HepG2 (cell line): Measurements from ENCODE around the gene CLIC1. TPM values are rescaled to one million over a fixed set of nuclear protein-coding genes. Genes with fewer than 3 reads are reported as not detected.

ENCODE experiments used
- CHCHD3 ChIP-seq: sonication (generic); formaldehyde crosslinking; IDR thresholded peaks from 2 replicates; pipeline ENCODE4 v1.8.0; 2022; ENCODE audit warnings: mild to moderate bottlenecking, missing genetic modification reagents, moderate library complexity
- FOXC1 ChIP-seq: sonication (generic); formaldehyde crosslinking; IDR thresholded peaks from 2 replicates; pipeline ENCODE4 v1.8.0; 2022; ENCODE audit warnings: mild to moderate bottlenecking, missing genetic modification reagents, borderline replicate concordance
- GABPB1 ChIP-seq: IDR thresholded peaks from 2 replicates; pipeline ENCODE4 v1.6.1; 2016; ENCODE audit warnings: mild to moderate bottlenecking, missing genetic modification reagents, moderate library complexity, missing compliant biosample characterization
- HNRNPH1 ChIP-seq: fragments of 200-400 bp; formaldehyde crosslinking; optimal IDR thresholded peaks from 2 replicates; pipeline ENCODE3; 2017; ENCODE audit warnings: mild to moderate bottlenecking, low read depth, low read length
- KLF15 ChIP-seq: sonication (generic); formaldehyde crosslinking; IDR thresholded peaks from 2 replicates; pipeline ENCODE4 v1.8.1; 2023; ENCODE audit warnings: borderline replicate concordance, mild to moderate bottlenecking, inconsistent platforms, missing genetic modification reagents, mixed read lengths
- NBN ChIP-seq: fragments of 450-650 bp; conservative IDR thresholded peaks from 2 replicates; pipeline ENCODE4 v1.6.1; 2017
- PTBP1 ChIP-seq: fragments of 200-400 bp; formaldehyde crosslinking; IDR thresholded peaks from 2 replicates; pipeline ENCODE4 v1.6.1; 2018; ENCODE audit warnings: low read length, low read depth; ENCODE audit not compliant: poor library complexity, severe bottlenecking
- SMAD1 ChIP-seq: sonication (generic); formaldehyde crosslinking; IDR thresholded peaks from 2 replicates; pipeline ENCODE4 v1.4.0; 2020; ENCODE audit warnings: missing genetic modification reagents, low read depth, mild to moderate bottlenecking, borderline replicate concordance
- XRCC5 ChIP-seq: fragments of 200-400 bp; formaldehyde crosslinking; optimal IDR thresholded peaks from 2 replicates; pipeline ENCODE3; 2017; ENCODE audit warnings: mild to moderate bottlenecking, low read length
- ZFX ChIP-seq: sonication (generic); formaldehyde crosslinking; IDR thresholded peaks from 2 replicates; pipeline ENCODE4 v1.4.0; 2020; ENCODE audit warnings: mild to moderate bottlenecking, low read depth, missing genetic modification reagents, moderate library complexity
- ZNF446 ChIP-seq: sonication (generic); formaldehyde crosslinking; IDR thresholded peaks from 2 replicates; pipeline ENCODE4 v1.5.0; 2020; ENCODE audit warnings: mild to moderate bottlenecking, missing genetic modification reagents
- ZNF614 ChIP-seq: IDR thresholded peaks from 2 replicates; pipeline ENCODE4 v1.6.1; 2018; ENCODE audit warnings: missing biosample characterization, missing genetic modification reagents, inconsistent platforms, borderline replicate concordance
- ZNF737 ChIP-seq: sonication (generic); formaldehyde crosslinking; IDR thresholded peaks from 2 replicates; pipeline ENCODE4 v1.5.0; 2020; ENCODE audit warnings: missing genetic modification reagents, mild to moderate bottlenecking, borderline replicate concordance
- polyA plus RNA-seq, 8 experiments: library from polyadenylated mRNA; depleted of rRNA in 3 of 8; stranded (reverse) in 7 of 8; unstranded in 1 of 8; fragments of >200 nt; fragmentation: Illumina TruSeq in 4 of 8; extraction: Trizol in 4 of 8; gene quantifications; 2 replicates each; pipeline versions ENCODE4 v1.2.1 to v1.2.3, GENCODE V29; 2011 to 2016; ENCODE audit warnings: low read depth in 4 of 8, missing spikeins in 1 of 8, mixed read lengths in 1 of 8; ENCODE audit not compliant: insufficient read depth in 1 of 8
- total RNA-seq, 5 experiments: library from RNA; depleted of rRNA; stranded (reverse); fragments of >200 nt; fragmentation: Illumina TruSeq; extraction: Trizol; gene quantifications; 2 replicates each; pipeline ENCODE4 v1.2.3, GENCODE V29; 2016; ENCODE audit warnings: low read depth in 1 of 5
- TF ChIP-seq, protein P1 (sequence below): IDR thresholded peaks from 2 replicates; pipeline ENCODE4 v1.6.1; 2018; ENCODE audit warnings: missing genetic modification reagents
- TF ChIP-seq, protein P2 (sequence below): sonication (generic); formaldehyde crosslinking; IDR thresholded peaks from 2 replicates; pipeline ENCODE4 v1.4.0; 2020; ENCODE audit warnings: missing genetic modification reagents
- TF ChIP-seq, protein P3 (sequence below), 2 experiments: sonication (generic) in 1 of 2; formaldehyde crosslinking in 1 of 2; IDR thresholded peaks; 2 replicates each; pipeline versions ENCODE4 v1.4.0 to v1.6.1; 2018 to 2020; ENCODE audit warnings: missing genetic modification reagents in 2 of 2, borderline replicate concordance in 1 of 2, low read depth in 1 of 2, mild to moderate bottlenecking in 1 of 2, missing biosample characterization in 1 of 2
- TF ChIP-seq, protein P4 (sequence below): sonication (generic); formaldehyde crosslinking; conservative IDR thresholded peaks from 2 replicates; pipeline ENCODE4 v1.8.1; 2023; ENCODE audit warnings: missing genetic modification reagents
- TF ChIP-seq, protein P5 (sequence below): sonication (generic); formaldehyde crosslinking; IDR thresholded peaks from 2 replicates; pipeline ENCODE4 v1.4.0; 2020; ENCODE audit warnings: mild to moderate bottlenecking, missing genetic modification reagents

Gene CLIC1
- total and polyA plus RNA-seq, 2 of the 13 experiments (the other 11 are each of a cell fraction or from before 2014, with no cell fraction given), result 602 to 891 TPM

DNA sequence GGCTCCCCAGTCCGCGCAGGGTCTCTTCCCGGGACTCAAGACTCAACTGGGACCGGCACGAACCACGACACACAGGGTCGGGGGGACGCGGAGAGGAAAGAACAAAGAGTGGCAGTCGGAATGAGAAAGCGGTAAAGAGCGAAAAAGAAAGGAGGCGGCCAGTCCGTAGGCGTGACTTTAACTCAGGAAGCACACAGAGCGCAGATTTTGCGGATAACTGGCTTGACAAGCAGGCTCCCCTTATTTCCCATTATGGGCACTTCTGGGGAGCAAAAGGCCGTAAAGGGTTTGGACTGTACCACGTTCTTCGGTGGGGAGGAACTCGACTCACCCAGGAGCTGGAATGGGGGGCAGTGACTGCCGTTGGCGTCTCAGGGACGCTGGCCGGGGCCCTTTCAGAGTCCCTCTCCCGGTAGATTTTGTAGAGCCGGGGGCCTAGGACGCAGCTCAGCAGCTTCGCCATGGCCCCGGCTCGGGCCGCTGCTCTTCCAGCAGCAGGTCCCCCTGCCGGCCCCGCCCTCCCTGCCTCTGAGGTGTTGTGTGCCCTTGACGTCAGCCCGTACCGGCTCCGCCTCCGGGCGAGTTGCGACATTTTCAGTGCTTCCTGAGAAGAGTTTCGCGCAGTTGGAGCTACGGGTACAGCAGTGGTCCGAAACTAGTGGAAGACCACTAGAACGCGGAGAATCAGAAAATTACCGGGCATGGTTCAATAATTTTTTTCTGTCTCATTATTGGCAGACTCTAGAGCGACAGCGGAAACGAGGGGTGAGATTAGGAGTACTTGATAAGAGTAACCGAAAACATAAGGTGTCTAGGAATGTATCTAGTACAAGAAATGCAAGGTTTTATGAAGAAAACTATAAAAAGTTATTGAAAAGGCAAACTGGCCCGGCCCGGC is 33.3 kb downstream of the CLIC1 start, which contains the start of gene ABHD16A (continued):
- TF ChIP-seq, protein P1, sequence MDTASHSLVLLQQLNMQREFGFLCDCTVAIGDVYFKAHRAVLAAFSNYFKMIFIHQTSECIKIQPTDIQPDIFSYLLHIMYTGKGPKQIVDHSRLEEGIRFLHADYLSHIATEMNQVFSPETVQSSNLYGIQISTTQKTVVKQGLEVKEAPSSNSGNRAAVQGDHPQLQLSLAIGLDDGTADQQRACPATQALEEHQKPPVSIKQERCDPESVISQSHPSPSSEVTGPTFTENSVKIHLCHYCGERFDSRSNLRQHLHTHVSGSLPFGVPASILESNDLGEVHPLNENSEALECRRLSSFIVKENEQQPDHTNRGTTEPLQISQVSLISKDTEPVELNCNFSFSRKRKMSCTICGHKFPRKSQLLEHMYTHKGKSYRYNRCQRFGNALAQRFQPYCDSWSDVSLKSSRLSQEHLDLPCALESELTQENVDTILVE (CRISPR knock-in tag), result peak; percentile 96
- TF ChIP-seq PTBP1 (no peak), FOXC1 (0 out of 2 replicates have a peak, but pooled peaks have one; percentile 69), ZNF446 (CRISPR knock-in tag) (no peak), CHCHD3 (CRISPR knock-in tag) (no peak; the same call in 1 of the 2 replicates), ZFX (CRISPR knock-in tag) (peak; percentile 94), ZNF614 (CRISPR knock-in tag) (peak; percentile 55; the same call in 1 of the 2 replicates), SMAD1 (CRISPR knock-in tag) (peak; percentile 25; the same call in 1 of the 2 replicates), GABPB1 (CRISPR knock-in tag) (peak; percentile 87), KLF15 (CRISPR knock-in tag) (no peak), ZNF737 (CRISPR knock-in tag) (no peak; the same call in 1 of the 2 replicates), NBN (no peak), XRCC5 (peak; percentile 87), HNRNPH1 (no peak)
- TF ChIP-seq, protein P2, sequence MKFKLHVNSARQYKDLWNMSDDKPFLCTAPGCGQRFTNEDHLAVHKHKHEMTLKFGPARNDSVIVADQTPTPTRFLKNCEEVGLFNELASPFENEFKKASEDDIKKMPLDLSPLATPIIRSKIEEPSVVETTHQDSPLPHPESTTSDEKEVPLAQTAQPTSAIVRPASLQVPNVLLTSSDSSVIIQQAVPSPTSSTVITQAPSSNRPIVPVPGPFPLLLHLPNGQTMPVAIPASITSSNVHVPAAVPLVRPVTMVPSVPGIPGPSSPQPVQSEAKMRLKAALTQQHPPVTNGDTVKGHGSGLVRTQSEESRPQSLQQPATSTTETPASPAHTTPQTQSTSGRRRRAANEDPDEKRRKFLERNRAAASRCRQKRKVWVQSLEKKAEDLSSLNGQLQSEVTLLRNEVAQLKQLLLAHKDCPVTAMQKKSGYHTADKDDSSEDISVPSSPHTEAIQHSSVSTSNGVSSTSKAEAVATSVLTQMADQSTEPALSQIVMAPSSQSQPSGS (CRISPR knock-in tag), result peak; percentile 99
- TF ChIP-seq, protein P3, sequence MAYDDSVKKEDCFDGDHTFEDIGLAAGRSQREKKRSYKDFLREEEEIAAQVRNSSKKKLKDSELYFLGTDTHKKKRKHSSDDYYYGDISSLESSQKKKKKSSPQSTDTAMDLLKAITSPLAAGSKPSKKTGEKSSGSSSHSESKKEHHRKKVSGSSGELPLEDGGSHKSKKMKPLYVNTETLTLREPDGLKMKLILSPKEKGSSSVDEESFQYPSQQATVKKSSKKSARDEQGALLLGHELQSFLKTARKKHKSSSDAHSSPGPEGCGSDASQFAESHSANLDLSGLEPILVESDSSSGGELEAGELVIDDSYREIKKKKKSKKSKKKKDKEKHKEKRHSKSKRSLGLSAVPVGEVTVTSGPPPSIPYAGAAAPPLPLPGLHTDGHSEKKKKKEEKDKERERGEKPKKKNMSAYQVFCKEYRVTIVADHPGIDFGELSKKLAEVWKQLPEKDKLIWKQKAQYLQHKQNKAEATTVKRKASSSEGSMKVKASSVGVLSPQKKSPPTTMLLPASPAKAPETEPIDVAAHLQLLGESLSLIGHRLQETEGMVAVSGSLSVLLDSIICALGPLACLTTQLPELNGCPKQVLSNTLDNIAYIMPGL (CRISPR knock-in tag; IDR thresholded peaks at IDR 0.05; ENCODE audit: borderline replicate concordance in 1 of 2, low read depth in 1 of 2), result peak; percentile 76 to 87; a peak in 3 of 4 replicates
- TF ChIP-seq, protein P4, sequence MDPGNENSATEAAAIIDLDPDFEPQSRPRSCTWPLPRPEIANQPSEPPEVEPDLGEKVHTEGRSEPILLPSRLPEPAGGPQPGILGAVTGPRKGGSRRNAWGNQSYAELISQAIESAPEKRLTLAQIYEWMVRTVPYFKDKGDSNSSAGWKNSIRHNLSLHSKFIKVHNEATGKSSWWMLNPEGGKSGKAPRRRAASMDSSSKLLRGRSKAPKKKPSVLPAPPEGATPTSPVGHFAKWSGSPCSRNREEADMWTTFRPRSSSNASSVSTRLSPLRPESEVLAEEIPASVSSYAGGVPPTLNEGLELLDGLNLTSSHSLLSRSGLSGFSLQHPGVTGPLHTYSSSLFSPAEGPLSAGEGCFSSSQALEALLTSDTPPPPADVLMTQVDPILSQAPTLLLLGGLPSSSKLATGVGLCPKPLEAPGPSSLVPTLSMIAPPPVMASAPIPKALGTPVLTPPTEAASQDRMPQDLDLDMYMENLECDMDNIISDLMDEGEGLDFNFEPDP (CRISPR knock-in tag), result no peak
- TF ChIP-seq, protein P5, sequence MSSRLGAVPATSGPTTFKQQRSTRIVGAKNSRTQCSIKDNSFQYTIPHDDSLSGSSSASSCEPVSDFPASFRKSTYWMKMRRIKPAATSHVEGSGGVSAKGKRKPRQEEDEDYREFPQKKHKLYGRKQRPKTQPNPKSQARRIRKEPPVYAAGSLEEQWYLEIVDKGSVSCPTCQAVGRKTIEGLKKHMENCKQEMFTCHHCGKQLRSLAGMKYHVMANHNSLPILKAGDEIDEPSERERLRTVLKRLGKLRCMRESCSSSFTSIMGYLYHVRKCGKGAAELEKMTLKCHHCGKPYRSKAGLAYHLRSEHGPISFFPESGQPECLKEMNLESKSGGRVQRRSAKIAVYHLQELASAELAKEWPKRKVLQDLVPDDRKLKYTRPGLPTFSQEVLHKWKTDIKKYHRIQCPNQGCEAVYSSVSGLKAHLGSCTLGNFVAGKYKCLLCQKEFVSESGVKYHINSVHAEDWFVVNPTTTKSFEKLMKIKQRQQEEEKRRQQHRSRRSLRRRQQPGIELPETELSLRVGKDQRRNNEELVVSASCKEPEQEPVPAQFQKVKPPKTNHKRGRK (CRISPR knock-in tag), result peak; percentile 64; the same call in 1 of the 2 replicates
